ENCODE data around the gene ACCSL. TPM values are rescaled to one million over a fixed set of nuclear protein-coding genes. Genes with fewer than 3 reads are reported as not detected.

ACCSL gene
- total and polyA plus RNA-seq, 2 donors (not counting 1 experiment from before 2014, with no cell fraction given): not detected

DNA sequence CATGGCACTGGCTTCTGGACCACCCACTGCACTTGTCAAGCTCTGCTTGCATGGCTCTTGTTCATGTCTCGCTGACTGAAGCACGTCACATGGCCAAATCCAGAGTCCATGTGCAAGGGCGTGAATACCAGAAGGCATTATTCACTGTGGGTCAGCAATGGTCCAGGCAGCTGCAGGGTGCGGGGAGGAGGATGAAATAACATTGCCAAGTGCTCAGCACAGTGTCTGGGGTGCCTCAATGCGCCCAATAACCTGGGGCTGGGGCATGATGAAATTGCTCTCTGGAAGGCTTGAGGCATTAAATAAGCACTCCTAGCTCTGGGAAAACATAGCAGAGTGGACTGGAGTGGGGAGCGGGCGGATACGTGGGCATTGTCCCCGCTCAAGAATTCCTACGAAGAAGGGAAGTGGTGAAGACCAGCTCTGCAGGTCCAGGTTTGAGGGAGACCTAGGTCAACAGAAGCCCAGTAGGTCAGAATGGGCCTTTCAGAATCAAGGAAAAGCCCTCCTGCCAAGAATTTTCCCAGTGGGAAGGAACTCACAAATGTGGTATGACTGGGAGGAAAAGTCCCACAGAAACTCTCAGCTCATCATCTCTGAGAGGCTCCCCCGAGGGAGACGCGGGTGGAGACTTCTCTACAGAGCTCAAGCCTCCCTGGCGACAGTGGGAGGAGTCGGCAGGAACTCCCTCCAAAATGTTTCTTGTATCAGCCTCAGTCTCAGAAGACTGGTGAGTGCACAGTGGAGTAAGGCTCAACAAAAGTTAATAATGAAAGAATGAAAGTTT, 15.3 kb upstream of the ACCSL start:
- Histone ChIP-seq H3K9ac (ENCODE audit: low read length) (no peak overlapping the region), H3K27ac (ENCODE audit: low read length in 2 of 2) (no peak overlapping the region), H3K4me3 (ENCODE audit: control extremely low read depth in 1 of 5, extremely low read depth in 1 of 5, insufficient read depth in 1 of 5, low read depth in 2 of 5, low read length in 4 of 5) (no peak overlapping the region), H3K4me1 (ENCODE audit: control insufficient read depth in 2 of 2, insufficient read depth in 2 of 2, low read length in 2 of 2) (no peaks in the 10 kb centered on the region), H4K20me1 (ENCODE audit: control insufficient read depth, insufficient read depth, low read length, poor library complexity, severe bottlenecking) (no peaks in the 10 kb centered on the region), H3K27me3 (replicated peaks in 1 of 4; ENCODE audit: control extremely low read depth in 1 of 4, control insufficient read depth in 3 of 4, insufficient read depth in 4 of 4, low read length in 3 of 4) (peaks cover 0 to 13% (median 2%) of the 10 kb centered on the region in 4 experiments), H3K4me2 (replicated peaks; ENCODE audit: low read depth, low read length, poor library complexity, severe bottlenecking) (no peak overlapping the region), H3K9me3 (ENCODE audit: control extremely low read depth in 1 of 3, control insufficient read depth in 2 of 3, insufficient read depth in 1 of 3, low read length in 2 of 3) (no peaks in the 10 kb centered on the region), H2AFZ (ENCODE audit: insufficient read depth, low read depth, low read length, poor library complexity, severe bottlenecking) (no peak overlapping the region), H3K79me2 (ENCODE audit: control insufficient read depth, insufficient read depth, low read length) (no peaks in the 10 kb centered on the region), H3K36me3 (replicated peaks in 1 of 2; ENCODE audit: control extremely low read depth in 1 of 2, control insufficient read depth in 1 of 2, extremely low read depth in 1 of 2, insufficient read depth in 2 of 2, low read length in 1 of 2) (no peaks in the 10 kb centered on the region)
- H3K4me3 Mint-ChIP-seq: no peak overlapping the region
- no peak for DNase-seq
- no peaks in the 10 kb centered on the region for H3K4me1 Mint-ChIP-seq
- H3K27ac Mint-ChIP-seq: no peak overlapping the region
- no peak for ATAC-seq (ENCODE audit: low read depth)
- peaks cover 37% of the 10 kb centered on the region for H3K27me3 Mint-ChIP-seq
- H3K9me3 Mint-ChIP-seq (ENCODE audit: insufficient read depth): no peaks in the 10 kb centered on the region
- WGBS (ENCODE audit: insufficient coverage): 90% methylated on average over 10 of the region's 15 CpGs
- ChIA-PET CTCF (no interaction called here), POLR2A (no interaction called here)
- intact Hi-C loops (cut with micrococcal nuclease): no loop called here
- TF ChIP-seq EZH2 (IDR thresholded peaks at IDR 0.05; ENCODE audit: borderline replicate concordance, insufficient read depth, low read depth, low read length, poor library complexity, severe bottlenecking): no peak
- TF ChIP-seq, protein P1, sequence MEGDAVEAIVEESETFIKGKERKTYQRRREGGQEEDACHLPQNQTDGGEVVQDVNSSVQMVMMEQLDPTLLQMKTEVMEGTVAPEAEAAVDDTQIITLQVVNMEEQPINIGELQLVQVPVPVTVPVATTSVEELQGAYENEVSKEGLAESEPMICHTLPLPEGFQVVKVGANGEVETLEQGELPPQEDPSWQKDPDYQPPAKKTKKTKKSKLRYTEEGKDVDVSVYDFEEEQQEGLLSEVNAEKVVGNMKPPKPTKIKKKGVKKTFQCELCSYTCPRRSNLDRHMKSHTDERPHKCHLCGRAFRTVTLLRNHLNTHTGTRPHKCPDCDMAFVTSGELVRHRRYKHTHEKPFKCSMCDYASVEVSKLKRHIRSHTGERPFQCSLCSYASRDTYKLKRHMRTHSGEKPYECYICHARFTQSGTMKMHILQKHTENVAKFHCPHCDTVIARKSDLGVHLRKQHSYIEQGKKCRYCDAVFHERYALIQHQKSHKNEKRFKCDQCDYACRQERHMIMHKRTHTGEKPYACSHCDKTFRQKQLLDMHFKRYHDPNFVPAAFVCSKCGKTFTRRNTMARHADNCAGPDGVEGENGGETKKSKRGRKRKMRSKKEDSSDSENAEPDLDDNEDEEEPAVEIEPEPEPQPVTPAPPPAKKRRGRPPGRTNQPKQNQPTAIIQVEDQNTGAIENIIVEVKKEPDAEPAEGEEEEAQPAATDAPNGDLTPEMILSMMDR (IDR thresholded peaks at IDR 0.05): no peak

DNA sequence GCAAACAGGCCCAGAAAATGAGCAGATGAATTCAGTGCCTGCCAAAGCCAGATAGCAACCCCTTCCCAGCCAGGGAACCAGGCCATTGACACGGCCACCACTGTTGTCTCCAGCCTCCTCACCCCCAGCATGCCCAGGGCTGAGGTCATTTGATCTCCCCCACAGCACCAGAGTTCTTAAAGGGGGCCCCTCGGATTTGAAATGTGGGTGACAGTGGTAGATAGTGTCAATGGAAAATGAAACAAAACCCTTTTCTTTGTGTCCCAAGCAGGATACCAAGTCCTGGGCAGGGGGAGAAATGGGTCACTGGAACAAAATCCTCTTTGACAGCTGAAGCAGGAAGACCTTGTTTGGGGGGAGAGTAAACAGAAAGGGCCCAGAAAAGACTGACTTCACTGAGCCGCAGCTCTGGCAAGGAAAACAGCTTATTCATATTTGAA, 14.3 kb upstream of the ACCSL start:
- no peaks in the 10 kb centered on the region for H3K4me1 ChIP-seq (ENCODE audit: control insufficient read depth in 2 of 2, insufficient read depth in 2 of 2, low read length in 2 of 2)
- H3K9ac ChIP-seq (ENCODE audit: low read length): no peak overlapping the region
- H4K20me1 ChIP-seq (ENCODE audit: control insufficient read depth, insufficient read depth, low read length, poor library complexity, severe bottlenecking): no peaks in the 10 kb centered on the region
- no peak for DNase-seq
- intact Hi-C loops (cut with micrococcal nuclease): no loop called here
- no peaks in the 10 kb centered on the region for H3K36me3 ChIP-seq (replicated peaks in 1 of 2; ENCODE audit: control extremely low read depth in 1 of 2, control insufficient read depth in 1 of 2, extremely low read depth in 1 of 2, insufficient read depth in 2 of 2, low read length in 1 of 2)
- H3K27me3 ChIP-seq (replicated peaks in 1 of 4; ENCODE audit: control extremely low read depth in 1 of 4, control insufficient read depth in 3 of 4, insufficient read depth in 4 of 4, low read length in 3 of 4): peaks cover 0 to 16% (median 2%) of the 10 kb centered on the region in 4 experiments
- H3K4me2 ChIP-seq (replicated peaks; ENCODE audit: low read depth, low read length, poor library complexity, severe bottlenecking): no peak overlapping the region
- H2AFZ ChIP-seq (ENCODE audit: insufficient read depth, low read depth, low read length, poor library complexity, severe bottlenecking): no peak overlapping the region
- no peaks in the 10 kb centered on the region for H3K9me3 ChIP-seq (ENCODE audit: control extremely low read depth in 1 of 3, control insufficient read depth in 2 of 3, insufficient read depth in 1 of 3, low read length in 2 of 3)
- H3K27me3 Mint-ChIP-seq: peaks cover 42% of the 10 kb centered on the region
- H3K4me1 Mint-ChIP-seq: no peaks in the 10 kb centered on the region
- H3K79me2 ChIP-seq (ENCODE audit: control insufficient read depth, insufficient read depth, low read length): no peaks in the 10 kb centered on the region
- POLR2A ChIA-PET: no interaction called here
- no peak overlapping the region for H3K4me3 Mint-ChIP-seq
- H3K27ac Mint-ChIP-seq: no peak overlapping the region
- CTCF ChIA-PET: no interaction called here
- no peak for ATAC-seq (ENCODE audit: low read depth)
- no peak overlapping the region for H3K4me3 ChIP-seq (ENCODE audit: control extremely low read depth in 1 of 5, extremely low read depth in 1 of 5, insufficient read depth in 1 of 5, low read depth in 2 of 5, low read length in 4 of 5)
- WGBS (ENCODE audit: insufficient coverage): 100% methylated on average over 1 of the region's 3 CpGs
- no peaks in the 10 kb centered on the region for H3K9me3 Mint-ChIP-seq (ENCODE audit: insufficient read depth)
- no peak overlapping the region for H3K27ac ChIP-seq (ENCODE audit: low read length in 2 of 2)
- TF ChIP-seq EZH2 (IDR thresholded peaks at IDR 0.05; ENCODE audit: borderline replicate concordance, insufficient read depth, low read depth, low read length, poor library complexity, severe bottlenecking): no peak
- TF ChIP-seq, protein P1 (IDR thresholded peaks at IDR 0.05): no peak

Data from B cell (primary cell).